ENCODE measurements around the gene OPCML.

Gene OPCML

GRCh38 chr11:132911186-132911585 lies 621.1 kb downstream of the OPCML start:
- ChIA-PET POLR2A (ENCODE audit: low non-redundant PET) (no interaction called here), CTCF (no interaction called here)
- no peak overlapping the region for H3K27ac ChIP-seq
- DNase-seq (ENCODE audit: low spot score), result peak; percentile 8
- TF ChIP-seq, protein P1, sequence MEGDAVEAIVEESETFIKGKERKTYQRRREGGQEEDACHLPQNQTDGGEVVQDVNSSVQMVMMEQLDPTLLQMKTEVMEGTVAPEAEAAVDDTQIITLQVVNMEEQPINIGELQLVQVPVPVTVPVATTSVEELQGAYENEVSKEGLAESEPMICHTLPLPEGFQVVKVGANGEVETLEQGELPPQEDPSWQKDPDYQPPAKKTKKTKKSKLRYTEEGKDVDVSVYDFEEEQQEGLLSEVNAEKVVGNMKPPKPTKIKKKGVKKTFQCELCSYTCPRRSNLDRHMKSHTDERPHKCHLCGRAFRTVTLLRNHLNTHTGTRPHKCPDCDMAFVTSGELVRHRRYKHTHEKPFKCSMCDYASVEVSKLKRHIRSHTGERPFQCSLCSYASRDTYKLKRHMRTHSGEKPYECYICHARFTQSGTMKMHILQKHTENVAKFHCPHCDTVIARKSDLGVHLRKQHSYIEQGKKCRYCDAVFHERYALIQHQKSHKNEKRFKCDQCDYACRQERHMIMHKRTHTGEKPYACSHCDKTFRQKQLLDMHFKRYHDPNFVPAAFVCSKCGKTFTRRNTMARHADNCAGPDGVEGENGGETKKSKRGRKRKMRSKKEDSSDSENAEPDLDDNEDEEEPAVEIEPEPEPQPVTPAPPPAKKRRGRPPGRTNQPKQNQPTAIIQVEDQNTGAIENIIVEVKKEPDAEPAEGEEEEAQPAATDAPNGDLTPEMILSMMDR (conservative IDR thresholded peaks at IDR 0.05; ENCODE audit: low read depth), result no peak

GRCh38 chr11:132910011-132910760 lies 622.1 kb downstream of the OPCML start:
- ChIA-PET POLR2A (ENCODE audit: low non-redundant PET) (no interaction called here), CTCF (interaction anchor here (0.5 kb wide), 1 partner anchor 31 kb away, joined by 6 read pairs; no protein-coding TSS in a partner anchor)
- DNase-seq (ENCODE audit: low spot score), result no peak
- H3K27ac ChIP-seq, result no peak overlapping the region
- TF ChIP-seq, protein P1 (conservative IDR thresholded peaks at IDR 0.05; ENCODE audit: low read depth), result no peak

DNA sequence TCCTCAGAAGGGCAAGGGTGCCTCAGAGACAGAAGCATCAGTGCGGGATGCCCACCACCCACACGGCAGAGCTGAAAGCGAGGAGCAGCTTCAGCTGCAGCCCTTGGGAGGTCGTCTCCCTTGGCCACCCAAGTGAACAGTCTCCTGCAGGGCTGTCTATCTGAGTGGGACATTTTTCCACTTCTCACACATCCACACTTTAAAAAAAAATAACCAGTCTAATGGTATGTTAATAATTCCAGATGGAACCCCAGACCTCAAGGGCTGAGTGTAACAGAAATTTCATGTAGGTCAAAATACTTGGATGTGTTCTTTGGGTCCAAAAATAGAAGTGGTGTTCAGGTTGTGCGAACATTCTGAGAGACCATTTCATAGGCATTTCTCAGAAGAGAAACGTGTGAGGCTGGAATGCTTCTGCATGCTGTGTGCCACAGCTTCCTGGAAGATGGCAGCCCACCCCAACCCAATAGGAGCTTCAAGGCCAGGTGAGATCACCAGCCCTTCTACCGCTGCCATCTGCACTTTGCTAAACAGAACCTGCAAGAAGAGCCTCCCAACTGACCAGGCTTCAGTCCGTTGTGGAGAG lies 623.2 kb downstream of the OPCML start:
- H3K27ac ChIP-seq, result no peak overlapping the region
- CTCF ChIA-PET, result no interaction called here
- TF ChIP-seq, protein P1 (conservative IDR thresholded peaks at IDR 0.05; ENCODE audit: low read depth), result no peak
- no peak for DNase-seq (ENCODE audit: low spot score)
- POLR2A ChIA-PET (ENCODE audit: low non-redundant PET), result no interaction called here

DNA sequence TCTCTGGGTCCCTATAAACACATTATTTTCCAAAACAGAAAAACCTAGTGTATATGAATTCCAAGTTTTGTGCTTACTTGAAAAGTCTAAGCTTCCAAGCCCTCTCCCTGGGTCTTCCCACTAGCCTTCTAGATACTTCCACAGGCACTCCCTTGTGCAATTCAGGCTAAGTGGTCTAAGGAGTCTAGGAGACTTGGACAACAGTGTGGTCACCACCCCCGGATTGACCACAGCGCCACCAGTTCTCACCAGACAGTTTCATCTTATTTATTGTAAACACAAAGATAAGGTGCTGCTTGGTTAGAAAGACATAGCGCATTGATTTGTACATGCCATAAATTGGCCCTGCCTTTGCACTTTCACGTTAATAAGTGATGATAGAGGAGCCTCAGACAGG lies 623.9 kb downstream of the OPCML start:
- ChIA-PET CTCF (no interaction called here), POLR2A (ENCODE audit: low non-redundant PET) (no interaction called here)
- DNase-seq (ENCODE audit: low spot score), result no peak
- no peak overlapping the region for H3K27ac ChIP-seq
- TF ChIP-seq, protein P1 (conservative IDR thresholded peaks at IDR 0.05; ENCODE audit: low read depth), result no peak

- POLR2A ChIA-PET (ENCODE audit: low non-redundant PET), result no interaction called here
- no peak overlapping the region for H3K27ac ChIP-seq
- no peak for DNase-seq (ENCODE audit: low spot score)
- TF ChIP-seq, protein P1 (conservative IDR thresholded peaks at IDR 0.05; ENCODE audit: low read depth), result no peak
- CTCF ChIA-PET, result no interaction called here
These were observed 624.5 kb downstream of the OPCML start for GRCh38 chr11:132907651-132908413.

GRCh38 chr11:132904607-132905006 lies 627.7 kb downstream of the OPCML start:
- ChIA-PET POLR2A (ENCODE audit: low non-redundant PET) (no interaction called here), CTCF (no interaction called here)
- TF ChIP-seq, protein P1 (conservative IDR thresholded peaks at IDR 0.05; ENCODE audit: low read depth), result no peak
- no peak for DNase-seq (ENCODE audit: low spot score)
- H3K27ac ChIP-seq, result no peak overlapping the region
